Muscle layer of duodenum (tissue), 2 donors: Measurements from ENCODE around the gene TNIK.

Source experiments
- H3K27ac ChIP-seq: one replicate; pipeline ENCODE4 v1.7.0; 2013; ENCODE audit warnings: mild to moderate bottlenecking, low read length
- H3K27me3 ChIP-seq: one replicate; pipeline ENCODE4 v1.7.0; 2013; ENCODE audit warnings: low read depth, mild to moderate bottlenecking, control low read depth, low read length
- H3K36me3 ChIP-seq, 2 donors: one replicate each; pipeline ENCODE4 v1.7.0; 2013; ENCODE audit warnings: low read length in 2 of 2, control low read depth in 1 of 2, mild to moderate bottlenecking in 1 of 2; ENCODE audit not compliant: insufficient read depth in 2 of 2, control insufficient read depth in 1 of 2
- H3K4me1 ChIP-seq, 2 donors: one replicate each; pipeline ENCODE4 v1.7.0; 2013; ENCODE audit warnings: low read length in 2 of 2, mild to moderate bottlenecking in 2 of 2, control low read depth in 1 of 2, moderate library complexity in 1 of 2; ENCODE audit not compliant: insufficient read depth in 2 of 2, control insufficient read depth in 1 of 2
- H3K4me3 ChIP-seq, 2 donors: one replicate each; pipeline ENCODE4 v1.7.0; 2013; ENCODE audit warnings: low read length in 2 of 2, low read depth in 1 of 2, mild to moderate bottlenecking in 1 of 2
- H3K9me3 ChIP-seq, 2 donors: one replicate each; pipeline ENCODE4 v1.7.0; 2013; ENCODE audit warnings: low read length in 2 of 2, control low read depth in 1 of 2, mild to moderate bottlenecking in 1 of 2; ENCODE audit not compliant: control insufficient read depth in 1 of 2
- donor health status: healthy.

The TNIK gene

GRCh38 chr3:171356251-171356650 is 104.0 kb downstream of the TNIK start:
- no peak overlapping the region for H3K4me3 ChIP-seq
- no peaks in the 10 kb centered on the region for H3K36me3 ChIP-seq
- H3K27me3 ChIP-seq: no peaks in the 10 kb centered on the region
- no peaks in the 10 kb centered on the region for H3K4me1 ChIP-seq
- no peaks in the 10 kb centered on the region for H3K9me3 ChIP-seq
- no peak overlapping the region for H3K27ac ChIP-seq

- Histone ChIP-seq H3K27ac (no peak overlapping the region), H3K9me3 (no peaks in the 10 kb centered on the region), H3K36me3 (no peaks in the 10 kb centered on the region), H3K27me3 (no peaks in the 10 kb centered on the region), H3K4me3 (no peak overlapping the region), H3K4me1 (no peaks in the 10 kb centered on the region)
These were observed 105.3 kb downstream of the TNIK start for GRCh38 chr3:171354706-171355582.

- Histone ChIP-seq H3K9me3 (no peaks in the 10 kb centered on the region), H3K4me3 (no peak overlapping the region), H3K4me1 (peaks cover 0 to 5% of the 10 kb centered on the region in 2 donors), H3K36me3 (no peaks in the 10 kb centered on the region), H3K27ac (no peak overlapping the region), H3K27me3 (no peaks in the 10 kb centered on the region)
These were observed 106.0 kb downstream of the TNIK start for GRCh38 chr3:171354049-171354705.

GRCh38 chr3:171353423-171353822 is 106.8 kb downstream of the TNIK start:
- H3K27ac ChIP-seq: no peak overlapping the region
- H3K4me1 ChIP-seq: peaks cover 0 to 7% of the 10 kb centered on the region in 2 donors
- H3K4me3 ChIP-seq: no peak overlapping the region
- H3K9me3 ChIP-seq: no peaks in the 10 kb centered on the region
- H3K27me3 ChIP-seq: no peaks in the 10 kb centered on the region
- no peaks in the 10 kb centered on the region for H3K36me3 ChIP-seq

- Histone ChIP-seq H3K9me3 (no peaks in the 10 kb centered on the region), H3K4me3 (no peak overlapping the region), H3K36me3 (no peaks in the 10 kb centered on the region), H3K4me1 (peaks cover 5 to 7% of the 10 kb centered on the region in 2 donors), H3K27ac (no peak overlapping the region), H3K27me3 (no peaks in the 10 kb centered on the region)
These were observed 107.7 kb downstream of the TNIK start for GRCh38 chr3:171352387-171352935.

GRCh38 chr3:171351676-171352075 is 108.5 kb downstream of the TNIK start:
- no peak overlapping the region for H3K27ac ChIP-seq
- H3K9me3 ChIP-seq: no peaks in the 10 kb centered on the region
- H3K4me3 ChIP-seq: no peak overlapping the region
- no peaks in the 10 kb centered on the region for H3K36me3 ChIP-seq
- H3K4me1 ChIP-seq: peaks cover 6 to 7% of the 10 kb centered on the region in 2 donors
- H3K27me3 ChIP-seq: no peaks in the 10 kb centered on the region

- H3K4me1 ChIP-seq: peaks cover 7 to 10% of the 10 kb centered on the region in 2 donors
These were observed 109.8 kb downstream of the TNIK start for GRCh38 chr3:171350364-171350763.

GRCh38 chr3:171349392-171349791 is 110.8 kb downstream of the TNIK start:
- no peaks in the 10 kb centered on the region for H3K27me3 ChIP-seq
- no peaks in the 10 kb centered on the region for H3K9me3 ChIP-seq
- H3K27ac ChIP-seq: no peak overlapping the region
- H3K36me3 ChIP-seq: no peaks in the 10 kb centered on the region
- peaks cover 7 to 10% of the 10 kb centered on the region in 2 donors for H3K4me1 ChIP-seq
- H3K4me3 ChIP-seq: no peak overlapping the region

More at GRCh38 chr3:171350364-171350763, 109.8 kb downstream of the TNIK start:
- H3K27me3 ChIP-seq: no peaks in the 10 kb centered on the region
- no peaks in the 10 kb centered on the region for H3K9me3 ChIP-seq
- no peak overlapping the region for H3K4me3 ChIP-seq
- H3K36me3 ChIP-seq: no peaks in the 10 kb centered on the region
- no peak overlapping the region for H3K27ac ChIP-seq

GRCh38 chr3:171348121-171348520 is 112.1 kb downstream of the TNIK start:
- H3K36me3 ChIP-seq: no peaks in the 10 kb centered on the region
- no peaks in the 10 kb centered on the region for H3K27me3 ChIP-seq
- H3K4me3 ChIP-seq: no peak overlapping the region
- H3K27ac ChIP-seq: no peak overlapping the region
- H3K9me3 ChIP-seq: no peaks in the 10 kb centered on the region
- H3K4me1 ChIP-seq: peaks cover 7 to 10% of the 10 kb centered on the region in 2 donors

- Histone ChIP-seq H3K4me3 (no peak overlapping the region), H3K36me3 (no peaks in the 10 kb centered on the region), H3K27ac (no peak overlapping the region)
These were observed 112.7 kb downstream of the TNIK start for GRCh38 chr3:171347301-171348039.

More at GRCh38 chr3:171347301-171348039, 112.7 kb downstream of the TNIK start:
- H3K4me1 ChIP-seq: peaks cover 7 to 10% of the 10 kb centered on the region in 2 donors
- H3K9me3 ChIP-seq: no peaks in the 10 kb centered on the region
- no peaks in the 10 kb centered on the region for H3K27me3 ChIP-seq
